ENCODE data around the gene ARPC4.

Gene ARPC4

DNA sequence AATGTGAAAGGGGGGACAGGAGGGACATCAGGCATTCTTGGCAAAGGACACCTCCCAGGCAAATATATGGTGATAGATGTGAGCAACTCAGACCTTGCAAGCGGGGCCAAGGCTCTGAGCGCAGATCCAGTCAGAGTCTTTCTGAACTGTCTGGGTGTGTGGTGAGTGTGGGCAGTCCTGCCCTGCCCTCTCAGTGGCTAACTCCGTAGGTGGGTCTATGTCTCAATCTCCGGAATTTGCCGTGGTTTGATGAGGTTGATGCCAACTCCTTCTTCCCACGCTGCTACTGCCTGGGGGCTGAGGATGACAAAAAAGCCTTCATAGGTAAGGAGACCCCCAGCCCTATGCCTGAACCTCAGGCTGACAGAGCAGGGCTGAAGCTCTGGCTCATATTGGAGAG lies 24.6 kb downstream of the ARPC4 start:
- no peak overlapping the region for H3K4me3 ChIP-seq (ENCODE audit: insufficient read depth, low read depth, low read length, poor library complexity, severe bottlenecking)
- DNase-seq: no peak

DNA sequence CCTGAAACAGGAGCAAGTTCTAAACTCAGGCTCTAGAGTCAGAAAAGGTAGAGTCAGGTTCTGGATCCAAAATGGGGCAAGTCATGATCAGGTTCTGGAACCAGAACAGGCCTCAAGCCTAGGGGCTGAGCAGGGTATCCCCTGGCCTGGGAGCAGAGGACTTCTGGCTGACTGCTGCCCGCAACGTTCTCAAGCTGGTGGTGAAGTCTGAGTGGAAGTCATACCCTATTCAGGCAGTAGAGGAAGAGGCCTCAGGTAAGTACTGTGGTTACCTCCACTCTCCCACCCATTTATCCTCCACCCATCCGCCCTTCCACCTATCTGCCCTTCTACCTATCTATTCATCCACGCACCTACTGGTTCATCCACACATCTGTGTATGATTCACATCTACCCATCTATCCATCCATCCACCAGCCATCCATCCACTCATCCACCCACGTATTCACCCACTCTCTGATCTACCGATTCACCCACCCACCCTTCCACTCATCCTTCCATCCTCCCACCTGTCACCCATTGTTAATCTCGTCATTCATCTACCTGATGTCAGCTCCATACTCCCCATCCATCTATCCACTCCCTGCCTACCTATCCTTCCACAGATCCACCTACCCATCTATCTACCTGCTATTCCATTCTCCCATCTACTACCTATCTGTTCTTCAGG lies 25.9 kb downstream of the ARPC4 start:
- no peaks in the 10 kb centered on the region for H3K4me1 ChIP-seq (ENCODE audit: control insufficient read depth, insufficient read depth, low read length, poor library complexity, severe bottlenecking)
- H3K4me3 ChIP-seq (ENCODE audit: insufficient read depth, low read depth, low read length, poor library complexity, severe bottlenecking): no peak overlapping the region
- no peaks in the 10 kb centered on the region for H3K27me3 ChIP-seq (replicated peaks; ENCODE audit: control insufficient read depth, insufficient read depth, low read length, poor library complexity, severe bottlenecking)
- DNase-seq: no peak
- peaks cover under 1% of the 10 kb centered on the region for H3K36me3 ChIP-seq (ENCODE audit: control insufficient read depth, insufficient read depth, low read length)
- H3K27ac ChIP-seq (ENCODE audit: insufficient read depth, low read length, poor library complexity, severe bottlenecking): no peak overlapping the region
- no peaks in the 10 kb centered on the region for H3K9me3 ChIP-seq (ENCODE audit: control insufficient read depth, low read length)

More for the DNA sequence above, 24.6 kb downstream of the ARPC4 start:
- peaks cover 4% of the 10 kb centered on the region for H3K36me3 ChIP-seq (ENCODE audit: control insufficient read depth, insufficient read depth, low read length)
- no peaks in the 10 kb centered on the region for H3K4me1 ChIP-seq (ENCODE audit: control insufficient read depth, insufficient read depth, low read length, poor library complexity, severe bottlenecking)
- no peaks in the 10 kb centered on the region for H3K9me3 ChIP-seq (ENCODE audit: control insufficient read depth, low read length)
- H3K27ac ChIP-seq (ENCODE audit: insufficient read depth, low read length, poor library complexity, severe bottlenecking): no peak overlapping the region
- no peaks in the 10 kb centered on the region for H3K27me3 ChIP-seq (replicated peaks; ENCODE audit: control insufficient read depth, insufficient read depth, low read length, poor library complexity, severe bottlenecking)

DNA sequence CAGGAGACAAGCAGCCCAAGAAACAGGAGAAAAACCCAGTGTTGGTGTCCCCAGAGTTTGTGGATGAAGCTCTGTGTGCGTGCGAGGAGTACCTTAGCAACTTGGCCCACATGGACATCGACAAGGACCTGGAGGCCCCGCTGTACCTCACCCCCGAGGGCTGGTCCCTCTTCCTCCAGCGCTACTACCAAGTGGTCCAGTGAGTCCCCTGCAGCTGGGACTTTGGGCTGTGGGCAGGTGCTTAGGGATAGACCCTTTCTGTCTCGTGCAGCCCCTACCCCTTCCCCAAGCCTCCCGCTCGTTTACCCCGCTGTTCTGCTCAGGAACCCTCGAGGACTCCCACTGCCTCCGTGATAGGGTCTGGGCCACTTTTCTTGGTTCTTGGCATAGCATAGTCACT lies 27.7 kb downstream of the ARPC4 start:
- Histone ChIP-seq H3K9me3 (ENCODE audit: control insufficient read depth, low read length) (no peaks in the 10 kb centered on the region), H3K4me1 (ENCODE audit: control insufficient read depth, insufficient read depth, low read length, poor library complexity, severe bottlenecking) (no peaks in the 10 kb centered on the region), H3K4me3 (ENCODE audit: insufficient read depth, low read depth, low read length, poor library complexity, severe bottlenecking) (no peak overlapping the region), H3K36me3 (ENCODE audit: control insufficient read depth, insufficient read depth, low read length) (no peaks in the 10 kb centered on the region), H3K27me3 (replicated peaks; ENCODE audit: control insufficient read depth, insufficient read depth, low read length, poor library complexity, severe bottlenecking) (no peaks in the 10 kb centered on the region), H3K27ac (ENCODE audit: insufficient read depth, low read length, poor library complexity, severe bottlenecking) (no peak overlapping the region)
- DNase-seq: no peak

DNA sequence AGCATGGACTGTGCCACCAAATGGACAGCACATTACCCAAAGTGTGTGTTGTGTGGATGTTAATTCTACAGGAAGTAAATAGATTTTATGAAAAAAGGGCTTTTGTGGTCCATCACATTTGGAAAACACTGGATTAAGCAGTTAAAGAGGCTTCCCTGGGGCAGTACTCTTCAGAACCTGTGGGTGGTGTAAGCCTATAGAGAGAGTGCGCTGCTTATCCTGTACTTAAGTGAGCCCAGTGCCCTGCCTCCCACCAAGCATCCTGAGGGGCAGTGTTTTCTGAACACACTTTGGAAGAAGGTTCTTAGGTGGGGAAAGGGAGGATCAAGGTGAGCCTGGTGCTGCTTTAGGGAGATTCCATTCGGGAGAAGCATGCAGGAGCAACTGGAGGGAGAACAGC lies 28.1 kb downstream of the ARPC4 start:
- H3K9me3 ChIP-seq (ENCODE audit: control insufficient read depth, low read length): no peaks in the 10 kb centered on the region
- no peaks in the 10 kb centered on the region for H3K27me3 ChIP-seq (replicated peaks; ENCODE audit: control insufficient read depth, insufficient read depth, low read length, poor library complexity, severe bottlenecking)
- no peak overlapping the region for H3K27ac ChIP-seq (ENCODE audit: insufficient read depth, low read length, poor library complexity, severe bottlenecking)
- H3K4me1 ChIP-seq (ENCODE audit: control insufficient read depth, insufficient read depth, low read length, poor library complexity, severe bottlenecking): no peaks in the 10 kb centered on the region
- no peaks in the 10 kb centered on the region for H3K36me3 ChIP-seq (ENCODE audit: control insufficient read depth, insufficient read depth, low read length)
- no peak overlapping the region for H3K4me3 ChIP-seq (ENCODE audit: insufficient read depth, low read depth, low read length, poor library complexity, severe bottlenecking)
- no peak for DNase-seq

DNA sequence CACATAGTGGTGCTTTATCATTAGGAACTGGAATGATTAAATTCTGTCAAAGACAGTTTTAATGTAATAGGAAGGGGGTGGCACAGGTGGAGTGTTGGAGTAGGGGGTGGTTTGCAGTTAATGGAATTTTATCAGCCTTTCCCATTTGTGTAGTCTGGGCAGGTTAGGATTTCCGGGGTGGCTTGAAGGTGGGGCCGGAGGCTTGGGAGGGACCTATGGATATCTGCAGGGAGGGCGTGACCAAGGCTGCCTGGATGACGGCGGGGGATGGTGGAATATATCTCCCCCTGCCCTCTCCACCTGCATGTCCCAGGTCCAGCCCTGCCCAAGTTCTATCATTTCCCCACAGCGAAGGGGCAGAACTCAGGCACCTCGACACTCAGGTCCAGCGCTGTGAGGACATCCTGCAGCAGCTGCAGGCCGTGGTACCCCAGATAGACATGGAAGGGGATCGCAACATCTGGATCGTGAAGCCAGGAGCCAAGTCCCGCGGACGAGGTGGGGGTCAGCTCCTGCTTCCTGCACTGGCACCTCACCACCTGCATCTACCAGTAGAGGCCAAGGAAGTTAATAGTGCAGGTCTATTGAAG lies 32.7 kb downstream of the ARPC4 start:
- Histone ChIP-seq H3K9me3 (ENCODE audit: control insufficient read depth, low read length) (no peaks in the 10 kb centered on the region), H3K27me3 (replicated peaks; ENCODE audit: control insufficient read depth, insufficient read depth, low read length, poor library complexity, severe bottlenecking) (no peaks in the 10 kb centered on the region), H3K36me3 (ENCODE audit: control insufficient read depth, insufficient read depth, low read length) (no peaks in the 10 kb centered on the region), H3K4me3 (ENCODE audit: insufficient read depth, low read depth, low read length, poor library complexity, severe bottlenecking) (no peak overlapping the region), H3K4me1 (ENCODE audit: control insufficient read depth, insufficient read depth, low read length, poor library complexity, severe bottlenecking) (no peaks in the 10 kb centered on the region), H3K27ac (ENCODE audit: insufficient read depth, low read length, poor library complexity, severe bottlenecking) (no peak overlapping the region)
- no peak for DNase-seq

DNA sequence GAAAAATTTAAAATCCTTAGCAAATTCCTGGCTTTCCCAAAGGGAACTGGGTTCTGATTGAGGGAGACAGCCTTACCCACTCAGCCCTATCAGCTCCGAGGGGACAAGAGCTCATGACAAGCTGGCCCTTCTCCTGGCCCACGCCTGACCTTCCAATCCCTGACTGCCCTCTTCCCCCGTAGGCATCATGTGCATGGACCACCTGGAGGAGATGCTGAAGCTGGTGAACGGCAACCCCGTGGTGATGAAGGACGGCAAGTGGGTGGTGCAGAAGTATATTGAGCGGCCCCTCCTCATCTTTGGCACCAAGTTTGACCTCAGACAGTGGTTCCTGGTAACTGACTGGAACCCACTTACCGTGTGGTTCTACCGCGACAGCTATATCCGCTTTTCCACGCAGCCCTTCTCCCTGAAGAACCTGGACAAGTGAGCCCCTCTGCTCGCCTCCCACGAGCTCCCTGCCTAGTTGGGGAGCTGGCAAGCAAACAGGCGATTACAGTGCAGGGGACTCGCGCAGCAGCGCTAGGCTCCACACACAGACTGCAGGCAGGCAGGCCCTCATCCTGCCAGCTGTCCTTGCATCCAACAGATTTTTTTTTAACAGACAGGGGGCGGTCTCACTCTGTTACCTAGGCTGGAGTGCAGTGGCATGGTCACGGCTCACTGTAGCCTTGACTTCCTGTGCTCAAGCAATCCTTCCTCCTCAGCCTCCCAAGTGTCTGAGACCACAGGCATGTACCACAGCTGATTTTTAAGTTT lies 34.1 kb downstream of the ARPC4 start:
- Histone ChIP-seq H3K27me3 (replicated peaks; ENCODE audit: control insufficient read depth, insufficient read depth, low read length, poor library complexity, severe bottlenecking) (no peaks in the 10 kb centered on the region), H3K27ac (ENCODE audit: insufficient read depth, low read length, poor library complexity, severe bottlenecking) (no peak overlapping the region), H3K4me3 (ENCODE audit: insufficient read depth, low read depth, low read length, poor library complexity, severe bottlenecking) (no peak overlapping the region), H3K9me3 (ENCODE audit: control insufficient read depth, low read length) (no peaks in the 10 kb centered on the region), H3K36me3 (ENCODE audit: control insufficient read depth, insufficient read depth, low read length) (no peaks in the 10 kb centered on the region), H3K4me1 (ENCODE audit: control insufficient read depth, insufficient read depth, low read length, poor library complexity, severe bottlenecking) (no peaks in the 10 kb centered on the region)
- DNase-seq: no peak

DNA sequence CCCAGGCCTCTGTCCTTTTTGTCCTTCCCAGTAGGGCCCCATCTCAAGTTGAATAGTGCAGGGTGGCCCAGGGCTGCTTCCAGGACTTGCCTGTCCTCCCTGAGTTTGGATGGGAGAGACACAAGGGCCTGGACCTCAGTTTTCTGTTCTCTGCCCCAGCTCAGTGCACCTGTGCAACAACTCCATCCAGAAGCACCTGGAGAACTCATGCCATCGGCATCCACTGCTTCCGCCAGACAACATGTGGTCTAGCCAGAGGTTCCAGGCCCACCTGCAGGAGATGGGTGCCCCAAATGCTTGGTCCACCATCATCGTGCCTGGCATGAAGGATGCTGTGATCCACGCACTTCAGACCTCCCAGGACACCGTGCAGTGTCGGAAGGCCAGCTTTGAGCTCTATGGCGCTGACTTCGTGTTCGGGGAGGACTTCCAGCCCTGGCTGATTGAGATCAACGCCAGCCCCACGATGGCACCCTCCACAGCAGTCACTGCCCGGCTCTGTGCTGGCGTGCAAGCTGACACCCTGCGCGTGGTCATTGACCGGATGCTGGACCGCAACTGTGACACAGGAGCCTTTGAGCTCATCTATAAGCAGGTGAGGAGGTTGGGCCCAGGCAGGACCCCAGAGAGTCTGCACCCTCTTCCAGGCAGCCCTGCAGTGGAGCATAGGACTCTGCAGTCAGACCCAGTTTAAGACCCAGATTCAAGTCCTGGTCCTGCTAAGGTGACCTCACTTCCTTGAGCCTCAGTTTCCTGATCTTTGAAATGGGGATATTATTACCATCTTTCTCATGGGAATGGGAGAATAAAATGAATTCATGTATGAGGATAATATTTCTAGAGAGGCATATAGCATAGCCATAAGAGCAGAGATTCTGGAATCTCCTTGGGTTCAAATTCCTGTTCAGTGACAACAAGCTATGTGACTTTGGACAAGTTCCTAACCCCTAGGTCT lies 36.2 kb downstream of the ARPC4 start:
- no peaks in the 10 kb centered on the region for H3K9me3 ChIP-seq (ENCODE audit: control insufficient read depth, low read length)
- no peak for DNase-seq
- peaks cover 8% of the 10 kb centered on the region for H3K36me3 ChIP-seq (ENCODE audit: control insufficient read depth, insufficient read depth, low read length)

DNA sequence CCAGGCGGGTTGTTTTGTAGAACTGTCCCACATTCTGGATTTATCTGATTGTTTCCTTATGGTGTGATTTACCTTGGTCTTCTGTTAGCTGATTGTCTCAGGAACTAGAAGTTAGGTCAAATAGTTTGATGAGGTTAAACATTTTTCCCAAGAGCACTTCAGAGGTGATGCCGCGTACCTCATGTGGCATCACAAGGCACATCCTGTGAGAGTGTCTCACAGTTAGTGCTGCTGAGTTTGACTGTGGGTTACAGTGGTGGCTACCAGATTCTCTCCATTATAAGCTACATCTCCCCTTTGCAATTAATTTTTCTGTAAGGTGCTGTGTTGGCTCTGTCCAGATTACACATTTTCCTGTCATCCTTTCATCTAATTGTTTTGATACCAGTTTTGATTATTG lies 38.4 kb downstream of the ARPC4 start:
- Histone ChIP-seq H3K4me3 (ENCODE audit: insufficient read depth, low read depth, low read length, poor library complexity, severe bottlenecking) (no peak overlapping the region), H3K9me3 (ENCODE audit: control insufficient read depth, low read length) (no peaks in the 10 kb centered on the region), H3K27ac (ENCODE audit: insufficient read depth, low read length, poor library complexity, severe bottlenecking) (no peak overlapping the region), H3K4me1 (ENCODE audit: control insufficient read depth, insufficient read depth, low read length, poor library complexity, severe bottlenecking) (no peaks in the 10 kb centered on the region), H3K36me3 (ENCODE audit: control insufficient read depth, insufficient read depth, low read length) (peaks cover 20% of the 10 kb centered on the region), H3K27me3 (replicated peaks; ENCODE audit: control insufficient read depth, insufficient read depth, low read length, poor library complexity, severe bottlenecking) (no peaks in the 10 kb centered on the region)
- DNase-seq: no peak

More for the DNA sequence above, 36.2 kb downstream of the ARPC4 start:
- no peaks in the 10 kb centered on the region for H3K27me3 ChIP-seq (replicated peaks; ENCODE audit: control insufficient read depth, insufficient read depth, low read length, poor library complexity, severe bottlenecking)
- H3K4me3 ChIP-seq (ENCODE audit: insufficient read depth, low read depth, low read length, poor library complexity, severe bottlenecking): no peak overlapping the region
- H3K27ac ChIP-seq (ENCODE audit: insufficient read depth, low read length, poor library complexity, severe bottlenecking): no peak overlapping the region
- no peaks in the 10 kb centered on the region for H3K4me1 ChIP-seq (ENCODE audit: control insufficient read depth, insufficient read depth, low read length, poor library complexity, severe bottlenecking)

DNA sequence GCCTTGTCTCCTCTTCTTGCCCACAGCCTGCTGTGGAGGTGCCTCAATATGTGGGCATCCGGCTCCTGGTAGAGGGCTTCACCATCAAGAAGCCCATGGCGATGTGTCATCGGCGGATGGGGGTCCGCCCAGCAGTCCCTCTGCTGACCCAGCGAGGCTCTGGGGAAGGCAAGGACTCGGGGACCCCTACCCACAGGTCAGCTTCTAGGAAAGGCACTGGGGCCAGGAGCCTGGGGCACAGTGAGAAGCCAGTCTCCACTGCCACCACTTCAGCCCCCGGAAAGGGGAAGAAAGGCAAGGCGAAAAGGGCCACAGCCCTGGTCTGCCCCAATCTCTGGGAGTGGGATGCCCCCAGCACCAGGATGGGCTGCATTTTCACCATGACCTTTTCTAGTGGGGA lies 40.2 kb downstream of the ARPC4 start:
- Histone ChIP-seq H3K9me3 (ENCODE audit: control insufficient read depth, low read length) (no peaks in the 10 kb centered on the region), H3K27me3 (replicated peaks; ENCODE audit: control insufficient read depth, insufficient read depth, low read length, poor library complexity, severe bottlenecking) (no peaks in the 10 kb centered on the region), H3K27ac (ENCODE audit: insufficient read depth, low read length, poor library complexity, severe bottlenecking) (no peak overlapping the region), H3K4me1 (ENCODE audit: control insufficient read depth, insufficient read depth, low read length, poor library complexity, severe bottlenecking) (no peaks in the 10 kb centered on the region), H3K36me3 (ENCODE audit: control insufficient read depth, insufficient read depth, low read length) (peaks cover 20% of the 10 kb centered on the region), H3K4me3 (ENCODE audit: insufficient read depth, low read depth, low read length, poor library complexity, severe bottlenecking) (no peak overlapping the region)
- no peak for DNase-seq

Measured in effector memory CD4-positive, alpha-beta T cell (primary cell).